Fibroblast of lung (primary cell): ENCODE measurements around the gene MGAT3. TPM values are rescaled to one million over a fixed set of nuclear protein-coding genes. Genes with fewer than 3 reads are reported as not detected.
"Not testable (repeated sequence)": the region's sequence is repeated elsewhere in the genome, so short reads cannot be mapped to it uniquely, and the experiment has no call there.

ENCODE experiments used
- DNase-seq, 2 donors: peaks; one replicate each; pipeline versions ENCODE4 v3.0.0 to v3.0.0-alpha.2; 2010; ENCODE audit warnings: low read depth in 2 of 2
- H2AFZ ChIP-seq: 2 replicates; pipeline ENCODE4 v1.5.1; 2012; ENCODE audit warnings: low read length, control low read depth, inconsistent platforms
- H3K27ac ChIP-seq: 2 replicates; pipeline ENCODE4 v1.5.1; 2011; ENCODE audit warnings: low read length, control low read depth; ENCODE audit not compliant: insufficient read depth
- H3K27me3 ChIP-seq: 2 replicates; pipeline ENCODE4 v1.5.1; 2011; ENCODE audit warnings: mild to moderate bottlenecking, low read length; ENCODE audit not compliant: control insufficient read depth, insufficient read depth
- H3K36me3 ChIP-seq: 2 replicates; pipeline ENCODE4 v1.5.1; 2011; ENCODE audit warnings: low read length; ENCODE audit not compliant: control insufficient read depth, insufficient read depth
- H3K4me1 ChIP-seq: 2 replicates; pipeline ENCODE4 v1.5.1; 2011; ENCODE audit warnings: low read length; ENCODE audit not compliant: control insufficient read depth, insufficient read depth; ENCODE audit errors: extremely low read depth
- H3K4me2 ChIP-seq: 2 replicates; pipeline ENCODE4 v1.5.1; 2011; ENCODE audit warnings: low read length, control low read depth; ENCODE audit not compliant: insufficient read depth; ENCODE audit errors: extremely low read depth
- H3K4me3 ChIP-seq, 4 experiments: fragments of 200-600 bp in 1 of 4; sonication (generic) in 1 of 4; replicated peaks in 1 of 4; 2 replicates each; pipeline ENCODE4 v1.5.1; 2011 to 2016; ENCODE audit warnings: low read length in 4 of 4, low read depth in 3 of 4, mild to moderate bottlenecking in 3 of 4, control low read depth in 2 of 4, inconsistent platforms in 1 of 4, mixed read lengths in 1 of 4; ENCODE audit not compliant: insufficient read depth in 1 of 4; ENCODE audit errors: control extremely low read depth in 1 of 4
- H3K79me2 ChIP-seq: 2 replicates; pipeline ENCODE4 v1.5.1; 2012; ENCODE audit warnings: mild to moderate bottlenecking, low read length, inconsistent platforms; ENCODE audit not compliant: control insufficient read depth, insufficient read depth
- H3K9ac ChIP-seq: 2 replicates; pipeline ENCODE4 v1.5.1; 2011; ENCODE audit warnings: mild to moderate bottlenecking, low read length, control low read depth; ENCODE audit not compliant: insufficient read depth
- H3K9me3 ChIP-seq: 2 replicates; pipeline ENCODE4 v1.5.1; 2012; ENCODE audit warnings: low read depth, low read length; ENCODE audit not compliant: control insufficient read depth, insufficient read depth
- H4K20me1 ChIP-seq: 2 replicates; pipeline ENCODE4 v1.5.1; 2011; ENCODE audit warnings: low read length; ENCODE audit not compliant: control insufficient read depth, insufficient read depth; ENCODE audit errors: extremely low read depth
- CTCF ChIP-seq, 2 donors: IDR thresholded peaks in 1 of 2; conservative IDR thresholded peaks in 1 of 2; 1 replicate in 1 of 2; 2 replicates in 1 of 2; pipeline ENCODE4 v1.5.1; 2011 to 2012; ENCODE audit warnings: low read length in 2 of 2, control low read depth in 1 of 2, inconsistent platforms in 1 of 2, low read depth in 1 of 2, mild to moderate bottlenecking in 1 of 2
- EZH2 ChIP-seq: IDR thresholded peaks from 2 replicates; pipeline ENCODE4 v1.5.1; 2012; ENCODE audit warnings: low read length, control low read depth, mild to moderate bottlenecking; ENCODE audit errors: missing control alignments
- polyA plus RNA-seq, 2 donors: library from polyadenylated mRNA; depleted of rRNA in 1 of 2; stranded (reverse) in 1 of 2; unstranded in 1 of 2; fragments of >200 nt; gene quantifications; 2 replicates each; pipeline ENCODE4 v1.2.1, GENCODE V29; 2011 to 2012; ENCODE audit warnings: missing spikeins in 1 of 2
- total RNA-seq: library from RNA; depleted of rRNA; stranded (reverse); fragments of >200 nt; gene quantifications from 2 replicates; pipeline ENCODE4 v1.2.1, GENCODE V29; 2014

MGAT3 gene
- total and polyA plus RNA-seq, 2 donors (not counting 1 experiment from before 2014, with no cell fraction given) = 0.09 TPM; not detected in 1

- H3K36me3 ChIP-seq = peaks cover 27% of the 10 kb centered on the region
Observed at GRCh38 chr22:39519681-39520225, 62.9 kb downstream of the MGAT3 start.

GRCh38 chr22:39520226-39521105, 63.7 kb downstream of the MGAT3 start, which contains the start of gene ATF4:
Gene ATF4, plus strand, starts transcription at chr22:39520562. Its CDS starts 884 bp downstream, at chr22:39521446.
- Histone ChIP-seq H3K4me3 (peak within 1 kb of the TSS; percentile 70 to 99 (median 90)), H3K36me3 (peaks cover 25% of the 10 kb centered on the region), H2AFZ (peak within 1 kb of the TSS; percentile 78), H4K20me1 (peaks cover 3% of the 10 kb centered on the region), H3K4me1 (peaks cover 7% of the 10 kb centered on the region), H3K27me3 (no peaks in the 10 kb centered on the region), H3K9me3 (no peaks in the 10 kb centered on the region), H3K4me2 (peak within 1 kb of the TSS; percentile 92), H3K27ac (peak within 1 kb of the TSS; percentile 98), H3K79me2 (peaks cover 43% of the 10 kb centered on the region), H3K9ac (peak within 1 kb of the TSS; percentile 99)
- TF ChIP-seq CTCF (conservative IDR thresholded peaks at IDR 0.05 in 1 of 2, IDR thresholded peaks at IDR 0.05 in 1 of 2; ENCODE audit: low read depth in 1 of 2, low read length in 2 of 2) (no peak), EZH2 (no peak)
- DNase-seq = peak; percentile 100

More at GRCh38 chr22:39519681-39520225, 62.9 kb downstream of the MGAT3 start:
- Histone ChIP-seq H3K9ac (peak overlapping the region; percentile 99), H2AFZ (no peak overlapping the region), H4K20me1 (peaks cover 3% of the 10 kb centered on the region), H3K27me3 (no peaks in the 10 kb centered on the region), H3K79me2 (peaks cover 44% of the 10 kb centered on the region), H3K9me3 (no peaks in the 10 kb centered on the region), H3K4me3 (peak overlapping the region; percentile 70 to 99 (median 90)), H3K4me1 (peaks cover 7% of the 10 kb centered on the region), H3K27ac (peak overlapping the region; percentile 98), H3K4me2 (peak overlapping the region; percentile 84)
- no peak for TF ChIP-seq EZH2
- TF ChIP-seq CTCF (conservative IDR thresholded peaks at IDR 0.05 in 1 of 2, IDR thresholded peaks at IDR 0.05 in 1 of 2; ENCODE audit: low read depth in 1 of 2, low read length in 2 of 2) = peak in 1 of 2 donors; percentile 11
- DNase-seq = peak; percentile 58 to 62

GRCh38 chr22:39521106-39521885, 64.5 kb downstream of the MGAT3 start:
- Histone ChIP-seq H3K27ac (peak overlapping the region; percentile 98), H3K9ac (peak overlapping the region; percentile 99), H3K36me3 (peaks cover 22% of the 10 kb centered on the region), H3K79me2 (peaks cover 42% of the 10 kb centered on the region), H3K4me3 (peak overlapping the region; percentile 70 to 99 (median 90)), H3K4me2 (peak overlapping the region; percentile 92)
- not testable (repeated sequence) for H3K4me1 ChIP-seq, H3K9me3 ChIP-seq, H4K20me1 ChIP-seq, H2AFZ ChIP-seq, H3K27me3 ChIP-seq
- peak; percentile 70 to 84 for DNase-seq

- not testable (repeated sequence) for H3K4me1 ChIP-seq, DNase-seq, H3K9me3 ChIP-seq, H3K27me3 ChIP-seq, H2AFZ ChIP-seq, H4K20me1 ChIP-seq
- Histone ChIP-seq H3K9ac (peak overlapping the region; percentile 99), H3K4me2 (peak overlapping the region; percentile 92), H3K27ac (peak overlapping the region; percentile 98), H3K4me3 (peak overlapping the region; percentile 70 to 99 (median 90)), H3K79me2 (peaks cover 42% of the 10 kb centered on the region), H3K36me3 (peaks cover 20% of the 10 kb centered on the region)
Observed at GRCh38 chr22:39522091-39522490, 65.3 kb downstream of the MGAT3 start.
